HEK293 (cell line): Measurements from ENCODE around the gene PARP9.

Source experiments
- MYNN ChIP-seq: fragments of 450-650 bp; formaldehyde crosslinking; IDR thresholded peaks from 2 replicates; pipeline ENCODE4 v1.5.1; 2016; ENCODE audit warnings: missing biosample characterization, missing genetic modification characterization, borderline replicate concordance
- ZNF114 ChIP-seq: fragments of 450-650 bp; formaldehyde crosslinking; IDR thresholded peaks from 2 replicates; pipeline ENCODE4 v1.5.0; 2017; ENCODE audit warnings: missing biosample characterization, missing genetic modification characterization
- ZNF175 ChIP-seq: fragments of 450-650 bp; formaldehyde crosslinking; IDR thresholded peaks from 2 replicates; pipeline ENCODE4 v1.5.1; 2016; ENCODE audit warnings: missing biosample characterization, missing genetic modification characterization
- ZNF211 ChIP-seq: fragments of 450-650 bp; formaldehyde crosslinking; IDR thresholded peaks from 2 replicates; pipeline ENCODE4 v1.5.1; 2016; ENCODE audit warnings: low read depth, missing biosample characterization, missing genetic modification characterization
- ZNF221 ChIP-seq: fragments of 450-650 bp; formaldehyde crosslinking; IDR thresholded peaks from 2 replicates; pipeline ENCODE4 v1.5.1; 2017; ENCODE audit warnings: missing biosample characterization, missing genetic modification characterization, borderline replicate concordance
- ZNF23 ChIP-seq: fragments of 450-650 bp; formaldehyde crosslinking; IDR thresholded peaks from 2 replicates; pipeline ENCODE4 v1.5.1; 2016; ENCODE audit warnings: missing biosample characterization, missing genetic modification characterization, borderline replicate concordance
- ZNF302 ChIP-seq: fragments of 450-650 bp; formaldehyde crosslinking; IDR thresholded peaks from 2 replicates; pipeline ENCODE4 v1.5.1; 2016; ENCODE audit warnings: missing biosample characterization, missing genetic modification characterization, low read depth
- ZNF324 ChIP-seq: fragments of 450-650 bp; formaldehyde crosslinking; IDR thresholded peaks from 2 replicates; pipeline ENCODE4 v1.5.1; 2016; ENCODE audit warnings: missing biosample characterization, missing genetic modification characterization
- ZNF350 ChIP-seq: fragments of 450-650 bp; formaldehyde crosslinking; IDR thresholded peaks from 2 replicates; pipeline ENCODE4 v1.5.0; 2017; ENCODE audit warnings: missing biosample characterization, mild to moderate bottlenecking, missing genetic modification characterization
- ZNF366 ChIP-seq: fragments of 450-650 bp; formaldehyde crosslinking; conservative IDR thresholded peaks from 2 replicates; pipeline ENCODE4 v1.5.1; 2016; ENCODE audit warnings: missing biosample characterization, missing genetic modification characterization
- ZNF433 ChIP-seq: fragments of 450-650 bp; formaldehyde crosslinking; IDR thresholded peaks from 2 replicates; pipeline ENCODE4 v1.5.1; 2016; ENCODE audit warnings: missing biosample characterization, missing genetic modification characterization, low read depth
- ZNF521 ChIP-seq: fragments of 450-650 bp; formaldehyde crosslinking; IDR thresholded peaks from 2 replicates; pipeline ENCODE4 v1.5.1; 2017; ENCODE audit warnings: missing biosample characterization, mild to moderate bottlenecking, missing genetic modification characterization
- ZNF548 ChIP-seq: fragments of 450-650 bp; formaldehyde crosslinking; IDR thresholded peaks from 2 replicates; pipeline ENCODE4 v1.5.1; 2016; ENCODE audit warnings: missing biosample characterization, missing genetic modification characterization
- ZNF624 ChIP-seq: fragments of 450-650 bp; formaldehyde crosslinking; IDR thresholded peaks from 2 replicates; pipeline ENCODE4 v1.5.1; 2017; ENCODE audit warnings: missing biosample characterization, missing genetic modification characterization
- ZNF626 ChIP-seq: fragments of 450-650 bp; sonication (Bioruptor Pico); formaldehyde crosslinking; IDR thresholded peaks from 2 replicates; pipeline ENCODE4 v1.5.1; 2018; ENCODE audit warnings: missing biosample characterization, missing genetic modification characterization, inconsistent platforms
- ZNF776 ChIP-seq: fragments of 450-650 bp; formaldehyde crosslinking; IDR thresholded peaks from 2 replicates; pipeline ENCODE4 v1.5.0; 2017; ENCODE audit warnings: missing biosample characterization, missing genetic modification characterization, borderline replicate concordance
- TF ChIP-seq, protein P1 (sequence below): fragments of 450-650 bp; formaldehyde crosslinking; IDR thresholded peaks from 2 replicates; pipeline ENCODE4 v1.5.1; 2016; ENCODE audit warnings: missing biosample characterization, missing genetic modification characterization, low read depth
- TF ChIP-seq, protein P2 (sequence below): fragments of 450-650 bp; formaldehyde crosslinking; IDR thresholded peaks from 2 replicates; pipeline ENCODE4 v1.5.1; 2017; ENCODE audit warnings: missing biosample characterization, missing genetic modification characterization
- TF ChIP-seq, protein P3 (sequence below): fragments of 450-650 bp; formaldehyde crosslinking; IDR thresholded peaks from 2 replicates; pipeline ENCODE4 v1.5.1; 2016; ENCODE audit warnings: missing biosample characterization, missing genetic modification characterization, low read depth
- TF ChIP-seq, protein P4 (sequence below): fragments of 450-650 bp; formaldehyde crosslinking; IDR thresholded peaks from 2 replicates; pipeline ENCODE4 v1.5.1; 2016; ENCODE audit warnings: missing biosample characterization, missing genetic modification characterization, borderline replicate concordance
- TF ChIP-seq, protein P5 (sequence below): fragments of 450-650 bp; formaldehyde crosslinking; IDR thresholded peaks from 2 replicates; pipeline ENCODE4 v1.5.1; 2016; ENCODE audit warnings: missing biosample characterization, missing genetic modification characterization

The PARP9 gene

DNA sequence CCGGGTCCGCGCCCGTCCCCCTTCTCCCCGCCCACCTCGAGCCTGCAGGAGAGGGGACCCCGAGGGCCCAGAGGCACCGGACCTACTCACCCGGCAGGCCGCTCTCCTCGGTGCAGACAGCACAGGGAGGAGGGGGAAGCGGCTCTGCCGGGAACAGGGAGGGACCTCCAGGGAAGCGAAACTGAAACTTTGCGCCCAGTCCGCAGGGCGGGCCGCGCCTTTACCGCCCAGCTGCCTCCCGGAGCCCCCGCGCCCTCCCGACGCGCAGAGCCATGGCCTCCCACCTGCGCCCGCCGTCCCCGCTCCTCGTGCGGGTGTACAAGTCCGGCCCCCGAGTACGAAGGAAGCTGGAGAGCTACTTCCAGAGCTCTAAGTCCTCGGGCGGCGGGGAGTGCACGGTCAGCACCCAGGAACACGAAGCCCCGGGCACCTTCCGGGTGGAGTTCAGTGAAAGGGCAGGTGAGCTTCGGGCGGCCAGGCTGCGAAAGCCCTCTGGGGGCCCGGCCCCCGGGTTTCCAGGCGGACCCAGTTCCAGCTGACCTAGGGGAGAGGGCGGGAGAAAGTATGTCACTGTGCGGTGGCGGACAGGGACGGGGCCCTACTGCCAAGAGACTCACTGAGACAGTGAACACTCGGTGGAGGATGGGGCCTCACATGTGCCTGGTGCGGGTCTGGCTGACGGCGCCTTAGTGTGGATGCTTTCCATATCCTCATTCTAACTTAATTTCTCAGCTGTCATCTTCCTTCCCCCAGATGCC, at the start of gene PARP9, which contains the start of gene DTX3L (continued):
- no peak for TF ChIP-seq ZNF302 (tag by site-specific recombination)
- TF ChIP-seq ZNF350 = no peak
- TF ChIP-seq ZNF23 (tag by site-specific recombination) = no peak
- TF ChIP-seq, protein P1, sequence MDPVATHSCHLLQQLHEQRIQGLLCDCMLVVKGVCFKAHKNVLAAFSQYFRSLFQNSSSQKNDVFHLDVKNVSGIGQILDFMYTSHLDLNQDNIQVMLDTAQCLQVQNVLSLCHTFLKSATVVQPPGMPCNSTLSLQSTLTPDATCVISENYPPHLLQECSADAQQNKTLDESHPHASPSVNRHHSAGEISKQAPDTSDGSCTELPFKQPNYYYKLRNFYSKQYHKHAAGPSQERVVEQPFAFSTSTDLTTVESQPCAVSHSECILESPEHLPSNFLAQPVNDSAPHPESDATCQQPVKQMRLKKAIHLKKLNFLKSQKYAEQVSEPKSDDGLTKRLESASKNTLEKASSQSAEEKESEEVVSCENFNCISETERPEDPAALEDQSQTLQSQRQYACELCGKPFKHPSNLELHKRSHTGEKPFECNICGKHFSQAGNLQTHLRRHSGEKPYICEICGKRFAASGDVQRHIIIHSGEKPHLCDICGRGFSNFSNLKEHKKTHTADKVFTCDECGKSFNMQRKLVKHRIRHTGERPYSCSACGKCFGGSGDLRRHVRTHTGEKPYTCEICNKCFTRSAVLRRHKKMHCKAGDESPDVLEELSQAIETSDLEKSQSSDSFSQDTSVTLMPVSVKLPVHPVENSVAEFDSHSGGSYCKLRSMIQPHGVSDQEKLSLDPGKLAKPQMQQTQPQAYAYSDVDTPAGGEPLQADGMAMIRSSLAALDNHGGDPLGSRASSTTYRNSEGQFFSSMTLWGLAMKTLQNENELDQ (tag by site-specific recombination) = no peak
- TF ChIP-seq ZNF221 (tag by site-specific recombination) = no peak
- TF ChIP-seq ZNF366 = no peak
- TF ChIP-seq, protein P2, sequence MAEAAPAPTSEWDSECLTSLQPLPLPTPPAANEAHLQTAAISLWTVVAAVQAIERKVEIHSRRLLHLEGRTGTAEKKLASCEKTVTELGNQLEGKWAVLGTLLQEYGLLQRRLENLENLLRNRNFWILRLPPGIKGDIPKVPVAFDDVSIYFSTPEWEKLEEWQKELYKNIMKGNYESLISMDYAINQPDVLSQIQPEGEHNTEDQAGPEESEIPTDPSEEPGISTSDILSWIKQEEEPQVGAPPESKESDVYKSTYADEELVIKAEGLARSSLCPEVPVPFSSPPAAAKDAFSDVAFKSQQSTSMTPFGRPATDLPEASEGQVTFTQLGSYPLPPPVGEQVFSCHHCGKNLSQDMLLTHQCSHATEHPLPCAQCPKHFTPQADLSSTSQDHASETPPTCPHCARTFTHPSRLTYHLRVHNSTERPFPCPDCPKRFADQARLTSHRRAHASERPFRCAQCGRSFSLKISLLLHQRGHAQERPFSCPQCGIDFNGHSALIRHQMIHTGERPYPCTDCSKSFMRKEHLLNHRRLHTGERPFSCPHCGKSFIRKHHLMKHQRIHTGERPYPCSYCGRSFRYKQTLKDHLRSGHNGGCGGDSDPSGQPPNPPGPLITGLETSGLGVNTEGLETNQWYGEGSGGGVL = peak; percentile 62
- no peak for TF ChIP-seq MYNN (tag by site-specific recombination)
- no peak for TF ChIP-seq ZNF521 (tag by site-specific recombination)
- TF ChIP-seq ZNF211 (tag by site-specific recombination) = no peak
- no peak; the same call in 1 of the 2 replicates for TF ChIP-seq ZNF324
- TF ChIP-seq, protein P3, sequence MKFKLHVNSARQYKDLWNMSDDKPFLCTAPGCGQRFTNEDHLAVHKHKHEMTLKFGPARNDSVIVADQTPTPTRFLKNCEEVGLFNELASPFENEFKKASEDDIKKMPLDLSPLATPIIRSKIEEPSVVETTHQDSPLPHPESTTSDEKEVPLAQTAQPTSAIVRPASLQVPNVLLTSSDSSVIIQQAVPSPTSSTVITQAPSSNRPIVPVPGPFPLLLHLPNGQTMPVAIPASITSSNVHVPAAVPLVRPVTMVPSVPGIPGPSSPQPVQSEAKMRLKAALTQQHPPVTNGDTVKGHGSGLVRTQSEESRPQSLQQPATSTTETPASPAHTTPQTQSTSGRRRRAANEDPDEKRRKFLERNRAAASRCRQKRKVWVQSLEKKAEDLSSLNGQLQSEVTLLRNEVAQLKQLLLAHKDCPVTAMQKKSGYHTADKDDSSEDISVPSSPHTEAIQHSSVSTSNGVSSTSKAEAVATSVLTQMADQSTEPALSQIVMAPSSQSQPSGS = no peak
- TF ChIP-seq ZNF175 = no peak
- no peak for TF ChIP-seq ZNF624 (tag by site-specific recombination)
- no peak for TF ChIP-seq ZNF776
- no peak for TF ChIP-seq ZNF433 (tag by site-specific recombination)
- TF ChIP-seq ZNF626 (tag by site-specific recombination) = no peak
- TF ChIP-seq ZNF114 (tag by site-specific recombination) = no peak
- TF ChIP-seq ZNF548 (tag by site-specific recombination) = no peak
- TF ChIP-seq, protein P4, sequence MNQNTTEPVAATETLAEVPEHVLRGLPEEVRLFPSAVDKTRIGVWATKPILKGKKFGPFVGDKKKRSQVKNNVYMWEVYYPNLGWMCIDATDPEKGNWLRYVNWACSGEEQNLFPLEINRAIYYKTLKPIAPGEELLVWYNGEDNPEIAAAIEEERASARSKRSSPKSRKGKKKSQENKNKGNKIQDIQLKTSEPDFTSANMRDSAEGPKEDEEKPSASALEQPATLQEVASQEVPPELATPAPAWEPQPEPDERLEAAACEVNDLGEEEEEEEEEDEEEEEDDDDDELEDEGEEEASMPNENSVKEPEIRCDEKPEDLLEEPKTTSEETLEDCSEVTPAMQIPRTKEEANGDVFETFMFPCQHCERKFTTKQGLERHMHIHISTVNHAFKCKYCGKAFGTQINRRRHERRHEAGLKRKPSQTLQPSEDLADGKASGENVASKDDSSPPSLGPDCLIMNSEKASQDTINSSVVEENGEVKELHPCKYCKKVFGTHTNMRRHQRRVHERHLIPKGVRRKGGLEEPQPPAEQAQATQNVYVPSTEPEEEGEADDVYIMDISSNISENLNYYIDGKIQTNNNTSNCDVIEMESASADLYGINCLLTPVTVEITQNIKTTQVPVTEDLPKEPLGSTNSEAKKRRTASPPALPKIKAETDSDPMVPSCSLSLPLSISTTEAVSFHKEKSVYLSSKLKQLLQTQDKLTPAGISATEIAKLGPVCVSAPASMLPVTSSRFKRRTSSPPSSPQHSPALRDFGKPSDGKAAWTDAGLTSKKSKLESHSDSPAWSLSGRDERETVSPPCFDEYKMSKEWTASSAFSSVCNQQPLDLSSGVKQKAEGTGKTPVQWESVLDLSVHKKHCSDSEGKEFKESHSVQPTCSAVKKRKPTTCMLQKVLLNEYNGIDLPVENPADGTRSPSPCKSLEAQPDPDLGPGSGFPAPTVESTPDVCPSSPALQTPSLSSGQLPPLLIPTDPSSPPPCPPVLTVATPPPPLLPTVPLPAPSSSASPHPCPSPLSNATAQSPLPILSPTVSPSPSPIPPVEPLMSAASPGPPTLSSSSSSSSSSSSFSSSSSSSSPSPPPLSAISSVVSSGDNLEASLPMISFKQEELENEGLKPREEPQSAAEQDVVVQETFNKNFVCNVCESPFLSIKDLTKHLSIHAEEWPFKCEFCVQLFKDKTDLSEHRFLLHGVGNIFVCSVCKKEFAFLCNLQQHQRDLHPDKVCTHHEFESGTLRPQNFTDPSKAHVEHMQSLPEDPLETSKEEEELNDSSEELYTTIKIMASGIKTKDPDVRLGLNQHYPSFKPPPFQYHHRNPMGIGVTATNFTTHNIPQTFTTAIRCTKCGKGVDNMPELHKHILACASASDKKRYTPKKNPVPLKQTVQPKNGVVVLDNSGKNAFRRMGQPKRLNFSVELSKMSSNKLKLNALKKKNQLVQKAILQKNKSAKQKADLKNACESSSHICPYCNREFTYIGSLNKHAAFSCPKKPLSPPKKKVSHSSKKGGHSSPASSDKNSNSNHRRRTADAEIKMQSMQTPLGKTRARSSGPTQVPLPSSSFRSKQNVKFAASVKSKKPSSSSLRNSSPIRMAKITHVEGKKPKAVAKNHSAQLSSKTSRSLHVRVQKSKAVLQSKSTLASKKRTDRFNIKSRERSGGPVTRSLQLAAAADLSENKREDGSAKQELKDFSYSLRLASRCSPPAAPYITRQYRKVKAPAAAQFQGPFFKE (tag by site-specific recombination) = no peak
- TF ChIP-seq, protein P5, sequence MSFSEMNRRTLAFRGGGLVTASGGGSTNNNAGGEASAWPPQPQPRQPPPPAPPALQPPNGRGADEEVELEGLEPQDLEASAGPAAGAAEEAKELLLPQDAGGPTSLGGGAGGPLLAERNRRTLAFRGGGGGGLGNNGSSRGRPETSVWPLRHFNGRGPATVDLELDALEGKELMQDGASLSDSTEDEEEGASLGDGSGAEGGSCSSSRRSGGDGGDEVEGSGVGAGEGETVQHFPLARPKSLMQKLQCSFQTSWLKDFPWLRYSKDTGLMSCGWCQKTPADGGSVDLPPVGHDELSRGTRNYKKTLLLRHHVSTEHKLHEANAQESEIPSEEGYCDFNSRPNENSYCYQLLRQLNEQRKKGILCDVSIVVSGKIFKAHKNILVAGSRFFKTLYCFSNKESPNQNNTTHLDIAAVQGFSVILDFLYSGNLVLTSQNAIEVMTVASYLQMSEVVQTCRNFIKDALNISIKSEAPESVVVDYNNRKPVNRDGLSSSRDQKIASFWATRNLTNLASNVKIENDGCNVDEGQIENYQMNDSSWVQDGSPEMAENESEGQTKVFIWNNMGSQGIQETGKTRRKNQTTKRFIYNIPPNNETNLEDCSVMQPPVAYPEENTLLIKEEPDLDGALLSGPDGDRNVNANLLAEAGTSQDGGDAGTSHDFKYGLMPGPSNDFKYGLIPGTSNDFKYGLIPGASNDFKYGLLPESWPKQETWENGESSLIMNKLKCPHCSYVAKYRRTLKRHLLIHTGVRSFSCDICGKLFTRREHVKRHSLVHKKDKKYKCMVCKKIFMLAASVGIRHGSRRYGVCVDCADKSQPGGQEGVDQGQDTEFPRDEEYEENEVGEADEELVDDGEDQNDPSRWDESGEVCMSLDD (tag by site-specific recombination) = no peak
